Common myeloid progenitor, CD34-positive (primary cell): ENCODE measurements around the gene BTBD17.

Source experiments
- CTCF ChIA-PET: fragments of 350-600 bp; sonication (Branson Sonifier 250); formaldehyde crosslinking; loops from one replicate; lab custom pipeline; 2021; ENCODE audit warnings: antibody characterized with exemption; lab: Charles Lee
- POLR2A ChIA-PET: fragments of 350-600 bp; sonication (Branson Sonifier 250); formaldehyde crosslinking; loops from one replicate; lab custom pipeline; 2021; ENCODE audit warnings: antibody characterized with exemption; lab: Charles Lee
- DNase-seq, 3 donors: peaks; one replicate each; pipeline versions ENCODE4 v3.0.0 to v3.0.0-alpha.2; 2013
- H3K27ac ChIP-seq, 2 experiments: 1 replicate in 1 of 2; 2 replicates in 1 of 2; pipeline ENCODE4 v1.7.0; 2013; ENCODE audit warnings: inconsistent platforms in 2 of 2, low read length in 2 of 2, mild to moderate bottlenecking in 2 of 2, low read depth in 1 of 2, moderate library complexity in 1 of 2; ENCODE audit not compliant: severe bottlenecking in 2 of 2, insufficient read depth in 1 of 2, poor library complexity in 1 of 2
- H3K27me3 ChIP-seq, 5 experiments: replicated peaks in 2 of 5; 1 replicate in 3 of 5; 2 replicates in 2 of 5; pipeline versions ENCODE4 v1.6.1 to v1.7.0; 2013; ENCODE audit warnings: low read length in 4 of 5, mild to moderate bottlenecking in 2 of 5, moderate library complexity in 2 of 5, inconsistent platforms in 1 of 5; ENCODE audit not compliant: insufficient read depth in 5 of 5, control insufficient read depth in 4 of 5
- H3K36me3 ChIP-seq, 4 experiments: 1 replicate in 2 of 4; 2 replicates in 2 of 4; pipeline versions ENCODE4 v1.6.1 to v1.7.0; 2013; ENCODE audit warnings: low read length in 3 of 4, control low read depth in 1 of 4, mild to moderate bottlenecking in 1 of 4; ENCODE audit not compliant: control insufficient read depth in 4 of 4, insufficient read depth in 4 of 4
- H3K4me1 ChIP-seq, 4 experiments: 1 replicate in 3 of 4; 2 replicates in 1 of 4; pipeline versions ENCODE4 v1.6.1 to v1.7.1; 2013; ENCODE audit warnings: low read length in 3 of 4, mild to moderate bottlenecking in 3 of 4, control low read depth in 1 of 4, inconsistent platforms in 1 of 4, moderate library complexity in 1 of 4; ENCODE audit not compliant: control insufficient read depth in 4 of 4, insufficient read depth in 4 of 4; ENCODE audit errors: control extremely low read depth in 1 of 4
- H3K4me3 ChIP-seq, 7 experiments: 1 replicate in 4 of 7; 2 replicates in 3 of 7; pipeline versions ENCODE4 v1.5.1 to v1.7.0; 2013; ENCODE audit warnings: mild to moderate bottlenecking in 7 of 7, low read length in 6 of 7, moderate library complexity in 6 of 7, inconsistent platforms in 2 of 7, low read depth in 2 of 7, control low read depth in 1 of 7; ENCODE audit not compliant: insufficient read depth in 4 of 7, control insufficient read depth in 1 of 7; ENCODE audit errors: extremely low read depth in 1 of 7
- H3K9me3 ChIP-seq, 5 experiments: 1 replicate in 4 of 5; 2 replicates in 1 of 5; pipeline versions ENCODE4 v1.6.1 to v1.7.1; 2013; ENCODE audit warnings: low read length in 4 of 5, mild to moderate bottlenecking in 2 of 5, inconsistent platforms in 1 of 5, low read depth in 1 of 5, moderate library complexity in 1 of 5; ENCODE audit not compliant: control insufficient read depth in 4 of 5, insufficient read depth in 2 of 5; ENCODE audit errors: control extremely low read depth in 1 of 5
- WGBS: methylation state at CpG from one replicate; pipeline ENCODE4 v1.1.5; 2013; ENCODE audit not compliant: insufficient coverage; 5-methylcytosine and 5-hydroxymethylcytosine counted together

BTBD17 gene

DNA sequence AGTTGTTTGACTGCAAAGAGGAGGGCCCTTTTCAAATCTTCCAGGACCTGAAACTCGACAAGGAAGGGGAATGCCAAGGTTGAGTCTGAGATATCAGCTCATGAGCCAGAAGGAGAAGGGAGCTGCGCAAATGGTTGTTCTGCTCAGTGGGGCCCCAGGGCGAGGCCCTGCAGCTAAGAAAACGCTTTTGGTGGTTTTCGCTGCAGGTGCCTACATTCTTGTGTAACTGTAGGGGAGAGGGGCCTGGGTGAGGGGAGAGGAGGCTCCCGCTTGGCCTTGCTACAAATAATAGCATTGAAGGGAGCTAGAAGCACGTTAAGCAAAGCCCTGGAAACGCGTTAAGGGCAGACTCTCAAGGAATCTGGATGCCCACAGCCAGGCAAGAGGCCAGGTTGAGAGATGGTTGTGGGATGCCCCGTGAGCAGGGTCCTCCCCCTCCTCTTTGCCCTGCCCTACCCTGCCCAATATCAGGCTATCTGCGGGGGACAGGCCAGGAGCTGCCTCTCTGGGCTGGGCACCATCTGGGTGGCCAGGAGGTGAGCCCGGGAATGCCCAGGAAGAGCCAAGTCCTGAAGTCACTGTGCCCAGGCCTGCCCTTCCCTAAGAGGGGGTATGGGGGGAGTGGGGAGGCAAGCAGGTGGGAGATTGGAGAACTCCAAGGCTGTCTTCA is 27.6 kb upstream of the BTBD17 start:
- H3K4me1 ChIP-seq: peaks cover 0 to 15% (median 10%) of the 10 kb centered on the region in 4 experiments
- DNase-seq: no peak
- H3K27ac ChIP-seq: no peak overlapping the region
- CTCF ChIA-PET: interaction anchor here (1.0 to 1.5 kb wide), 6 partner anchors 9 to 143 kb away, joined by 3 to 5 read pairs (median 4); no protein-coding TSS in a partner anchor
- 85% methylated on average over 8 of the region's 12 CpGs for WGBS
- POLR2A ChIA-PET: no interaction called here
- no peaks in the 10 kb centered on the region for H3K36me3 ChIP-seq
- H3K27me3 ChIP-seq: no peaks in the 10 kb centered on the region
- peaks cover 0 to 2% (median 0%) of the 10 kb centered on the region in 5 experiments for H3K9me3 ChIP-seq
- no peak overlapping the region for H3K4me3 ChIP-seq

DNA sequence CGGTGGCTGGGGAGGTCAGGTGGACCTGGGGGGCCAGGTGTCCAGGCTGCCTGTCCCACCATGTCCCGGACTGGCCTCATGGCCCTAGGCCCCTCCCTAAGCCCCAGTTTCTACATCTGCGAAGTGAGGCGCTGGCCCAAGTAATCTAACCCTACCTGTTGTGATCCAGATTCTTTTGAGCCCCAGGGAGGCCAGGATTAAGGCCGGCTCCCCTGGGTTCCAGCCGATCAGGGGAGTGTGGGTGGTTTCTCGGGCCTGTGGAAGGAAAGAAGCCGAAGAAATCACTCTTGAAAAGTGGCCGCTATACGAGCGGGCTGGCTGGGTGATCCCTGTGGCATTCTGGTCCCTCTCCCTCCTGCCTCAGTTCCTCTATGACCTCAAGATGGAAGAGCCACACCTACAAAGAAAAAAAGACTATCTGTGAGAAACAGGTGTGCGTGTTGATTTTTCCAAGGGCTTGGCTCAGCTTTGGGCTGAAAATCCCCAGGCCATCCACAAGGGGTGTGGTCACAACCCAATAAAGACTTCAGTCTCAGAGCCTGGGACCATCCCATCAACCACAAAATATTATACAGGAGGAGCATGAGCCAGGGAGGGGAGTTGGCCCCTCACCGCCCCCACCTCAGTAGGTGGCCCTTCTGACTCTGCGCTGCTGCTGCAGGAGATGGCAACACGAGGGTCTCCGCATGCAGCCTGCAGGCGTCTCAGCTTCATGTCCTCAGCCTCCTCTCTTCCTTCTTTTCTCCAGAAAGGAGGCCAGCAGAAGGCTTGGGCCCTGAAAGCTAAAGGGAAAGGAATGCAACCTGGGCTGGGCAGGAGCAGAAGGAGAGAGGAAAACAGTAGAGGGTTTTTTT is 25.9 kb upstream of the BTBD17 start:
- H3K27me3 ChIP-seq: no peaks in the 10 kb centered on the region
- CTCF ChIA-PET: interaction anchor here (0.6 to 10.4 kb wide), 5 partner anchors 7 to 168 kb away, joined by 3 to 184 read pairs (median 4); no protein-coding TSS in a partner anchor
- no peak for DNase-seq
- WGBS: 89% methylated on average over 16 of the region's 17 CpGs
- H3K27ac ChIP-seq: no peak overlapping the region
- no peak overlapping the region for H3K4me3 ChIP-seq
- H3K9me3 ChIP-seq: peaks cover 0 to 2% (median 0%) of the 10 kb centered on the region in 5 experiments
- peaks cover 0 to 15% (median 10%) of the 10 kb centered on the region in 4 experiments for H3K4me1 ChIP-seq
- POLR2A ChIA-PET: no interaction called here
- no peaks in the 10 kb centered on the region for H3K36me3 ChIP-seq

DNA sequence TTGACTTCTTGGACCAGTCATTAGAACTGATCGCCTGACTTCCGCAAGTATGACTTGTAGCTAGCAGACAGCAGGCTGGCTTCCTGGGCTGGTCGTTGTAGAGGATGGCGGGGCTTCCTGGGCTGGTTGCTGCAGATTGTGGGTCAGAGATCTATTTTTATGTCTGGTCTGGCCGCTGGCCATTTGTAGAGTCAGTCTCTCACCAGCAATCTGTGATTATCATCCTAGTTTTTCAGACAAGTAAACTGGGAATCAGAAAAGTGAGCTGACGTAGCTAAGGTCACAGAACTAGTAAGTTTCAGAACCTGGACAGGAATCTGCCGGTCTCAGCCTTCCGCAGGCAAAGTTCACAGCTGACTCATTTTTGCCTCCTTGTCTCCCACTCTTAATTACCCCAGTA is 24.7 kb upstream of the BTBD17 start:
- no peaks in the 10 kb centered on the region for H3K36me3 ChIP-seq
- H3K27me3 ChIP-seq: no peaks in the 10 kb centered on the region
- H3K4me1 ChIP-seq: peaks cover 0 to 9% (median 3%) of the 10 kb centered on the region in 4 experiments
- no peak overlapping the region for H3K27ac ChIP-seq
- H3K9me3 ChIP-seq: no peaks in the 10 kb centered on the region
- CTCF ChIA-PET: interaction anchor here (0.8 to 10.4 kb wide), 3 partner anchors 39 to 69 kb away, joined by 3 to 184 read pairs (median 5); no protein-coding TSS in a partner anchor
- H3K4me3 ChIP-seq: no peak overlapping the region
- peak in 2 of 3 donors; percentile 54 to 71 for DNase-seq
- WGBS: 28% methylated on average over 6 of the region's 8 CpGs
- POLR2A ChIA-PET: no interaction called here

DNA sequence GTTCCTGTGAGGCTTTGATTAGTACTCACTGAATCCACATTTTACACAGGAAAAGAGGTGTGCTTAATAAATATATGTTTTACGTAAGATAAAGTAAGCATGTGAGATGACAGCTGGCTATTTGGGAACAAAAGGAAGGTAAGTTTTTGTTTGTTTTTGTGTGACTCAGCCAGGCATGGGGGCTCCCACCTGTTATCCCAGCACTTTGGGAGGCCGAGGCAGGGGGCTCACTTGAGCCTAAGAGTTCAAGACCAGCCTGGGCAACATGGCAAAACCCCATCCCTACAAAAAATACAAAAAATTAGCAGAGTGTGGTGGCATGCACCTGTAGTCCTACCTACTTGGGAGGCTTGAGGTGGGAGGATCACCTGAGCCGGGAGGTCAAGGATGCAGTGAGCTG is 23.5 kb upstream of the BTBD17 start:
- CTCF ChIA-PET: interaction anchor here (0.8 to 10.4 kb wide), 3 partner anchors 54 to 76 kb away, joined by 4 to 184 read pairs (median 5); no protein-coding TSS in a partner anchor

DNA sequence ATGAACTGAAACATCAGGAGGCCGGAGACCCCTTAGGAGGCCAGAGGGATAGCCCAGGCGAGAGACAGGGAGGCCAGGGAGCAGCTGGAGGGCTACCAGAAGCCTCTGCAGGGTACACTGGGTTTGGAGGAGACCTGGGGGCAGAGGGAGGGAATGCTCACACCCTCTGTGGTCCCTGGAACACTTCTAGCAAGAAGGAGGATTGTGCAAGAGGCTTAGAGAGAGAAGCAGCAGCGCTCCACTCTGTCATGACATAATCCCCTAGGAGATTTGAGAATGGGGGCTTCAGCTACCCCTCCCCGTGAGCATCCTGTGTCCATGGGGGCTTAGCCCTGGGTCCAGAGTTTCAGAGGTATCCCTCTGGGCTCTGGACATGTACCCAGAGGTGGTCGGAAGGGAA is 21.5 kb upstream of the BTBD17 start:
- WGBS: 100% methylated on average over 4 of the region's 5 CpGs
- Histone ChIP-seq H3K9me3 (no peaks in the 10 kb centered on the region), H3K36me3 (no peaks in the 10 kb centered on the region), H3K27ac (no peak overlapping the region), H3K27me3 (no peaks in the 10 kb centered on the region), H3K4me1 (peaks cover 0 to 30% (median 16%) of the 10 kb centered on the region in 4 experiments), H3K4me3 (no peak overlapping the region)
- ChIA-PET POLR2A (no interaction called here), CTCF (interaction anchor here (1.3 to 10.4 kb wide), 4 partner anchors 20 to 149 kb away, joined by 3 to 184 read pairs (median 4); no protein-coding TSS in a partner anchor)
- no peak for DNase-seq

More for the DNA sequence above, 23.5 kb upstream of the BTBD17 start:
- DNase-seq: no peak
- no peaks in the 10 kb centered on the region for H3K36me3 ChIP-seq
- H3K27me3 ChIP-seq: no peaks in the 10 kb centered on the region
- no peak overlapping the region for H3K4me3 ChIP-seq
- no peaks in the 10 kb centered on the region for H3K9me3 ChIP-seq
- WGBS: 100% methylated on average over 2 of the region's 3 CpGs
- POLR2A ChIA-PET: no interaction called here
- H3K4me1 ChIP-seq: peaks cover 0 to 14% (median 4%) of the 10 kb centered on the region in 4 experiments
- no peak overlapping the region for H3K27ac ChIP-seq

DNA sequence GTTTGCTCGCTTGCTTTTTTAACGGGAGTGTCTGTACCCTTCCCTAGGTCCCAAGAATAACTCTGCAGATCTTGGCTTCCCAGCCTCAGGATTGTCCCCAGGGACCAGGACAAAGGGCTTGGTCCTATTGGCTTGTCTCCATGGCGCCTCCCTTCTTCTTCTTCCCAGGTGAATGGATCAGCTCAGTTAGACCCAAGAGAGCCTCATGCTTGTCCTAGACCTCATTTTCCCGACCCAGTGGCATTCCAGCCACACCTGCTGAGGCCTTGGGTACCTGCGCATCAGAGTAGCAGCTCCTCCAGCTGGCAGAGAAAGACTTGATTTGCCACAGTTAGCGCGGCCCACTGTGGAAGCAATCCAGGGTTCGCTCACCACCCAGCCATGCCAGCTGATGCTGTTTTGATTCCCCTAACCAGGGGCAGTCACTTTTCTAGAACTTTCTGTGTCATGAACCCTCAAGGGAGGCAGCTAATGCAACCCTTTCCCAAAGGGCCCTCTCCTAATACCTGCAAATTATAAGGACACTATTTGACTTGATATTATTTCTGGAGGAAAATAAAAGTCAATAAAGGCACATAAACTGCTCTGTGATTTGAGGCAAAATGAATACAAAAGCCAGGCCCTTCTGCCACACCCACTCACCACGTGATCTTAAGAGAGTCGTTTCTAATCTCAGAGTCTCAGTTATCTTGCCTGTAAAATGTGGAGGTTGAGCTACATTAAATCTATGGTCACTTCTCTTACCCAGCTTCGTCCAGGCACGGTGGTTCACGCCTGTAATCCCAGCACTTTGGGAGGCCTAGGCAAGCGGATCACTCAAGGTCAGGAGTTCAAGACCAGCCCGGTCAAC is 19.5 kb upstream of the BTBD17 start:
- WGBS: 100% methylated on average over 8 of the region's 15 CpGs
- Histone ChIP-seq H3K27me3 (no peaks in the 10 kb centered on the region), H3K36me3 (no peaks in the 10 kb centered on the region), H3K4me3 (no peak overlapping the region), H3K9me3 (no peaks in the 10 kb centered on the region), H3K4me1 (peaks cover 0 to 23% (median 16%) of the 10 kb centered on the region in 4 experiments), H3K27ac (no peak overlapping the region)
- ChIA-PET CTCF (interaction anchor here (0.8 to 10.4 kb wide), 16 partner anchors 8 to 259 kb away, joined by 3 to 184 read pairs (median 7); partner anchors contain the start of genes BTBD17, CD300LB and GPR142), POLR2A (interaction anchor here (0.7 kb wide), 1 partner anchor 24 kb away, joined by 3 read pairs; no protein-coding TSS in a partner anchor)
- DNase-seq: no peak
